Activated T-cell treated with anti-CD3 and anti-CD28 coated beads, Interleukin-2, amount 50 U/mL, for 4 hours (primary cell): ENCODE measurements around the gene TMCO4. TPM values are rescaled to one million over a fixed set of nuclear protein-coding genes. Genes with fewer than 3 reads are reported as not detected.
A peak's percentile ranks its signal among the peaks of the same experiment; 100 is the strongest.
"Not testable (repeated sequence)": the region's sequence is repeated elsewhere in the genome, so short reads cannot be mapped to it uniquely, and the experiment has no call there.

ENCODE experiments used
- ATAC-seq, 2 donors: fragments of 200-7000 bp; cut with Tn5 transposase; one replicate each; pipeline ENCODE4 v1.10.0; 2021
- DNase-seq: peaks from one replicate; pipeline ENCODE4 v3.0.0-alpha.2; 2020
- H3K27me3 Mint-ChIP-seq: one replicate; pipeline ENCODE4 v1.8.0; 2021; ENCODE audit warnings: low read depth, mixed read lengths
- H3K36me3 Mint-ChIP-seq: one replicate; pipeline ENCODE4 v1.8.0; 2022; ENCODE audit warnings: mixed read lengths; ENCODE audit not compliant: insufficient read depth
- H3K4me1 Mint-ChIP-seq: one replicate; pipeline ENCODE4 v1.8.0; 2021; ENCODE audit warnings: low read depth, mixed read lengths
- H3K4me3 Mint-ChIP-seq: one replicate; pipeline ENCODE4 v1.8.0; 2021; ENCODE audit warnings: mild to moderate bottlenecking, moderate library complexity, mixed read lengths
- H3K9me3 Mint-ChIP-seq: one replicate; pipeline ENCODE4 v1.8.0; 2021; ENCODE audit warnings: mixed read lengths
- total RNA-seq, 3 donors: library from RNA; stranded (reverse); gene quantifications; one replicate each; pipeline ENCODE4 v1.2.1, GENCODE V29; 2021

The TMCO4 gene
- total RNA-seq, 3 donors from 2014 or later = 10.4 to 16.1 (median 13.2) TPM

DNA sequence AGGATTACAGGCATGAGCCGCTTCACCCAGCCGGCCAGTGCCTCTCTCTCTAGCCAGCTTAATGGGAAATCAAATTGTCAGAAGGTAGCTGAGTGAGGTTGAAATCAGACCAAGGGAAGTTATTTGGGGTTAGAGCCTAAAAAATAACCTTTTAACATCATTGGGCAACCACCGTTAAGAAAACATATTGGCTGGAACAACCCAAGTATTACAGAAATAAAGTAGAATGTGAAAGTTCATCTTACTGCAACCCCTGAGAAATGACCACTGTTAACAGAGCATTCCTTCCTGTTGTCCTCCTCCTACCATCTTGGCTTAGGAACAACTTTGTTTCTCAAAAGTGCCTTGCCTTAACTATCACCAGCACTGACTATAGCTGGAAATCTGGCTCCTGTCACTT, 18.6 kb upstream of the TMCO4 start:
- DNase-seq (no peak), ATAC-seq (no peak)
- no peaks in the 10 kb centered on the region for H3K9me3 Mint-ChIP-seq

DNA sequence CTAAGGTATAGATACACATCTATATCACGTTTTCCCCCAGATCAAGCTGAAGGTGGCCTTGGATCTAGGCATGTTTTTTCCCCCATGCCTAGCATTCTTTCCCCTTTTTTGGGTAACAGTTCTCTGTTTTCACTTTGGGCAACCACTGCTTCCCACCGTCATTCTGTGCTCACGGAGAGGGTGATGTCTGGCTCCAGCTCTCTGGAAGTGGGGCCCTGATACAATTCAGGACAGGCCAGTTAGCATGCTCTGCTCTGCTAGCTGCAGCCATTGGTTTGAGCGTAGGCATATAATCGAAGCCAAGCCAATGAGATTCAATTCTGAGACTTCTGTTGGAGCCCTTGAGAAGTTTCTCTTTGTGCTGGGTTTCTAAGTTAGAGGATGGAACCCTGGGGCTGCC, 17.4 kb upstream of the TMCO4 start:
- peaks cover 5% of the 10 kb centered on the region for H3K27me3 Mint-ChIP-seq
- no peaks in the 10 kb centered on the region for H3K9me3 Mint-ChIP-seq
- DNase-seq (no peak), ATAC-seq (no peak)
- H3K36me3 Mint-ChIP-seq = no peaks in the 10 kb centered on the region
- no peak overlapping the region for H3K4me3 Mint-ChIP-seq
- no peaks in the 10 kb centered on the region for H3K4me1 Mint-ChIP-seq

More for the DNA sequence above, 18.6 kb upstream of the TMCO4 start:
- H3K4me1 Mint-ChIP-seq = no peaks in the 10 kb centered on the region
- no peak overlapping the region for H3K4me3 Mint-ChIP-seq
- H3K27me3 Mint-ChIP-seq = peaks cover 5% of the 10 kb centered on the region
- H3K36me3 Mint-ChIP-seq = no peaks in the 10 kb centered on the region

DNA sequence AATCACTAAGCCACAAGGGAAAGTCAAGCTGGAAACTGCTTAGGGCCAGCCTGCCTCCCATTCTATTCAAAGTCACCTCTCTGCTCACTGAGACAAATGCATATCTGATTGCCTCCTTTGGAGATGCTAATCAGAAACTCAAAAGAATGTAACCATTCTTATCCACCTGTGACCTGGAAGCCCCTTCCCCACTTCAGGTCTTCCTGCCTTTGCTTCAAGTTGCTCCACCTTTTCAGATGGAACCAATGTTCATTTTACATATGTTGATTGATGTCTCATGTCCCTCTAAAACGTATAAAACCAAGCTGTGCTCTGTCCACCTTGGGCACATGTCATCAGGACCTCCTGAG, 17.0 kb upstream of the TMCO4 start:
- not testable (repeated sequence) for ATAC-seq, H3K27me3 Mint-ChIP-seq, H3K4me3 Mint-ChIP-seq, H3K9me3 Mint-ChIP-seq, DNase-seq, H3K4me1 Mint-ChIP-seq, H3K36me3 Mint-ChIP-seq

DNA sequence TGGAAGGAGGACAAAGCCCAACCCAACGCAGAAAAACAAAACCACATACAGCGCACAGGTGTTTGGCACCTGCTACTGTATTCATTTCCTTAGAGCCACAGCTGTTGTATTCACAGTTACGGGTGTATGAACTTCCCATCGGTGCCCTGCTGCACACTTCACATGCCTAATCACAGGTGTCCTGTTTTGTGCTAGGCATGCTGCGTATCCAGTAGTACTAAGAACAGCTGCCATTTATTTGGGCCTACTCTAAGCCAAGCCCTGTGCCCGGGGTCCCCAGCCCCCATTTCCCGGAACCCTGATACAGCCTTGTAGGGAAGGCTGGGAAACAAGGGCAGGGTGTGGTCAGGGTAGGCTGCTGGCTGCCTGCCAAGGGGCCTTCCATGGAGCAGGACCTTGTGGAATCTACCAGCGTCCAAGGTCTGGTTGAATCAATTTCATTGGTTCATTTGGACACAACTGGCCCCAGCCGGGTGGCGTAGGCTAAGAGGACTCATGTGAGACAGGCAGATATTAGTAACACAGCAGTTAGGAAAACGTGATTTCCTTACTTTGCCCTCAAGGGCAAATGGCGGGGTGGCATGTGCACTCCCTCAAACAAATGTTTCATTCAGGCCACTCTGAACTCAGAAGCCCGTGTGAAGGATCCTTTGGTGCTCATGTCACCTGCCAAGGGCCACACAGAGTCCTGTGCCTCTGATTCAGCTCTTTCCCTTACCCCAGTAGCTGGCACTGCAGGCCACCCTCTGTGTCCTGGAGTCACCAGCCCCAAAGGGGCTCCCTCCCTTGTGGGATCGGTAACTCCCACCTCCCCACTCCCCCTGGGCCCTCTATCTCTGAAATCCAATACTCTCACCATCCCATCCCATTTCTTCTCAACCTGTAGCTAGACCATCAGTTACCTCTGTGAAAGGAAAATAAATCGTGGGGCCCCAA, 16.4 kb upstream of the TMCO4 start:
- no peaks in the 10 kb centered on the region for H3K36me3 Mint-ChIP-seq
- H3K4me3 Mint-ChIP-seq = no peak overlapping the region
- H3K27me3 Mint-ChIP-seq = peaks cover 5% of the 10 kb centered on the region
- no peaks in the 10 kb centered on the region for H3K4me1 Mint-ChIP-seq
- DNase-seq (no peak), ATAC-seq (no peak)
- no peaks in the 10 kb centered on the region for H3K9me3 Mint-ChIP-seq

DNA sequence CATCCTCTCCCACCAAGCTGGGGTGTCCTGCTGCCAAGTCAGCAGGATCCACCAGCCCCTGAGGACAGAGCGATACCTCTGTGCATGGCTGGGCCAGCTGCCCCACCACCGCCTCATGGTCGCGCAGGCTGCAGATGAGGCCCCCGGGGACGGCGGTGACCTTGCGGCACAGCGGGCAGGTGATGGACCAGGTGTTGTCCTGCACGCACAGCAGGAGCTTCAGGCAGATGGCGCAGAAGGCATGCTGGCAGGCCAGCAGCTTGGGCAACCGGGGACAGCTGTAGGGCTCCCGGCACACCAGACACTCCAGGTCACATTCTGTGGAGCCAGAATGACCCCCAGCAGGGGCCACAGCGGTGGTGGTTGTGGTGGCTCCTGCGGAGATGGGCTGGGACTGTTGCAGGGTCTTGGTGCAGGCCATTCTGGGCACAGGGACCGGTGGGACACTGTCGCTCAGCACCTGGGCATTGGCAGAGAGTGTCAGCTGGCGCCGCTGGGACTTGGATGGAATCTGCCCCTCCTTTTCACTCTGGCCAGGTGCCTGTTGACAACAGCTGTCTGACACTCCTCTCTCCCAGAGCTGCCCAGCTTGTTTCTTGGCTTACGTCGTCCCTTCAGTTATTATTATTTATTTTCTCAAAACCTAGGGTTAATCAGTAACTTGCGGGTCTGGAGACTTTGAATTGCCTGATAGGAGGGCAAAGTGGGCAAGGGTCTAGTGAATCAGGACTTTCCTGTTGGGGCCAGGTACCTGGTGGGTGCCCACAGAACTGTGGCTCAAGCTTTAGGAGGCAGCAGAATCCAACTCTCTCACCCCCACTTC, 15.2 kb upstream of the TMCO4 start, which contains the start of gene RNF186:
TSS of gene RNF186 (minus strand) at position 603 of the 823 bp plus-strand sequence. CDS start at position 421, 182 bp downstream.
- Mint-ChIP-seq H3K9me3 (no peaks in the 10 kb centered on the region), H3K27me3 (peaks cover 5% of the 10 kb centered on the region), H3K4me3 (no peak within 1 kb of the TSS), H3K4me1 (no peaks in the 10 kb centered on the region), H3K36me3 (no peaks in the 10 kb centered on the region)
- DNase-seq (no peak), ATAC-seq (no peak)

DNA sequence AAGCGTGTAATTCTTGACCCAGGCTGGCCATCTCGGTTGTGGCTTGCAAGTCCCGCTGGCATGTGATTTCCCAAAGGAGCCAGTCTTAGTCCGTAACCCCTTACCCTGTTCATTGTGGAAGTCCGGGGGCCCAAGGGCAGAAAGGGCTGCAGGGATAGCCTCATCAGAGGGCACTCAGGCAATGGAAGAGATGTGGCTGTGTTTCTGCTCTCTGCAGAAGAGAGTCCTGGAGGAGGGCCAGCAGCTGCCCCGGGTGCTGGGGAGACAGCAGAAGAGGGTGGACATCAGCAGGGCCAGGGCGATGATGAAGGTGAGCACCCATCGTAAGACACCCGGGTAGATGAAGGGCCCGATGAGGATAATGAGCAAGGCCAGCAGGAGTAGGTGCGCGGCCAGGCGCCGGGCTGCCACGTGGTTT, 14.5 kb upstream of the TMCO4 start:
- ATAC-seq = no peak
- no peaks in the 10 kb centered on the region for H3K9me3 Mint-ChIP-seq
- H3K4me1 Mint-ChIP-seq = no peaks in the 10 kb centered on the region
- no peaks in the 10 kb centered on the region for H3K36me3 Mint-ChIP-seq
- DNase-seq = no peak
- H3K4me3 Mint-ChIP-seq = no peak overlapping the region
- peaks cover 5% of the 10 kb centered on the region for H3K27me3 Mint-ChIP-seq

DNA sequence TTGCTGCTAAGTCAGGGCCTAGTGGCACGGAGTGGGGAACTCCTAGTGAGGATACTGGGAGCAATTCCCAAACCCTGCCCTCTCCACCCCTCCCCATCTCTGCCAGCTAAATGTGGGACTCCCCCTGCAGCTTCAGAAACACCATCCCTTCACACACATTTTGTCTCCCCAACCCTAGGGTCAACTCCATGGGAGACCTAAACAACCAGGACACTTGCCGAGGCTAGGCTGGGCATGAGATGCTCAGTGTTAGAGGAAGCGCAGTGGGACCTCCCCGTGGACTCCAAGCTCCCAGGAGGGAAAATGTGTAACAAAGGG, 13.9 kb upstream of the TMCO4 start:
- Mint-ChIP-seq H3K4me3 (no peak overlapping the region), H3K27me3 (peaks cover 5% of the 10 kb centered on the region), H3K9me3 (no peaks in the 10 kb centered on the region), H3K4me1 (no peaks in the 10 kb centered on the region), H3K36me3 (no peaks in the 10 kb centered on the region)
- ATAC-seq = no peak
- no peak for DNase-seq

DNA sequence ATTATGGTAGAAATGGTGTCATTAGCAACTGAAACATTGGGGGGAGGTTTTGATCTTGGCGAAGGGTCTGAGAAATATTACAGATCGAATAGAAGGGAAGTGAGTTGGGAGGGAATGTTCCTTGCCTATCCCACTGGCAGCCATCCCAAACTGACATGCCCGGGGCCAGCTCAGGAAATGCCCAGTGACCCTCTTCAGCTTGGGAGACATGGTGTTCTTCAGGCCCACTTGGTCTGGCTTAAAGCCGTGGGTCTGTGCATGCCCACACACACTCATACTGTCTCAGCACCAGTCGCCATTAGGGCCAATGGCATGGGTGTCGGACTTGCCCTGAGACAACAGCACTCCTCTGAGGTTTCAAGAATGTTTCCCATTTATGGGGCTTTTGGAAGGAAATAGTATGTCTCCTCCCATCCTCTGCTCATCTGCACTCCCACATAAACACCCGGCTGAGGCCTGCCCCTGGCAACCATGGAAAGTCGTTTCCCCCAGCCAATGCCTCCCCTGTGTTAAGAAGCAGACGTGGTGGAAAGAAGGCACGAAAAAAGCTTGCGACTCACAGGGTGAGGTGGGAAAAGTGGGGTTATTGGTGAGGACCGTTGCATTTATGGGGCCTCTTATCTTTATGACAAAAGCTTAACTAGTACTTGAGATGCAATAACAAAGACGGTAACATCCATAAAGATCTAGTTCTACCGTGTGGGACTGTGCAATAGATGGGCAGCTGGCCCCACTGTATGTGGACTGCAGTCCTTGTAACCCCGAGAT, 13.3 kb upstream of the TMCO4 start:
- Mint-ChIP-seq H3K9me3 (no peaks in the 10 kb centered on the region), H3K27me3 (peaks cover 5% of the 10 kb centered on the region), H3K4me3 (no peak overlapping the region), H3K36me3 (no peaks in the 10 kb centered on the region), H3K4me1 (no peaks in the 10 kb centered on the region)
- no peak for ATAC-seq
- no peak for DNase-seq

DNA sequence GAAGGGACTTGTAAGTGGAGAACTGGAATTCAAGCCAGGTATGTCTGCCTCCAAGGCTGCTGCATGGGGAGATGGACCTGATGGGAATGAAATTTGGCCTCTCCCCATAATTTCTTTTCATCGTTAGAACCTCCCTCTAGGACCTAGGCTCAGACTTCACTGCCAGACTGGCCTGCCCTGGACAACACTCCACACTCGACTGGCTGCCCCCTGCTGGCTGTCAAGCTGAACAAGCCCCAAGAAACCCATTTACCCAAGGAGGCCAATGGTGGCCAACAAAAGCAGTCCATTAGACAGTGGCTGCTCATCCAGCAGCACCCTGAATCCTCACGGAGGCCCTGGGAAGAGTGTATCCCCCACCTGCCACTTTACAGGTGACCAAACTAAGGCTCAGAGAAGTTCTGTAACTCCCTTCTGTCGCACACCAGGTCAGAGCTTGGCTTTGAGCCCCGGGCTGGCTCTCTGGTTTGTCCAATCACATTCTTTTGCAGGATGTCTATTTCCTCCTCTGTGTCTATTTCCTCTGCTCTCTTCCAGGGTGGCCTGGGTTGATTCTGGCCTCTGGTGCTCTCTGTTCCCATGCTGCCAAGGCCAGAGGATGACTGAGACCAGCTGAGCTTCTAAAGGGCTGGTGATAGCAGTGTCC, 11.6 kb upstream of the TMCO4 start:
- ATAC-seq (peak; percentile 62 to 78), DNase-seq (peak; percentile 29)
- Mint-ChIP-seq H3K4me3 (no peak overlapping the region), H3K27me3 (peaks cover 1% of the 10 kb centered on the region), H3K9me3 (no peaks in the 10 kb centered on the region), H3K36me3 (no peaks in the 10 kb centered on the region), H3K4me1 (no peaks in the 10 kb centered on the region)

DNA sequence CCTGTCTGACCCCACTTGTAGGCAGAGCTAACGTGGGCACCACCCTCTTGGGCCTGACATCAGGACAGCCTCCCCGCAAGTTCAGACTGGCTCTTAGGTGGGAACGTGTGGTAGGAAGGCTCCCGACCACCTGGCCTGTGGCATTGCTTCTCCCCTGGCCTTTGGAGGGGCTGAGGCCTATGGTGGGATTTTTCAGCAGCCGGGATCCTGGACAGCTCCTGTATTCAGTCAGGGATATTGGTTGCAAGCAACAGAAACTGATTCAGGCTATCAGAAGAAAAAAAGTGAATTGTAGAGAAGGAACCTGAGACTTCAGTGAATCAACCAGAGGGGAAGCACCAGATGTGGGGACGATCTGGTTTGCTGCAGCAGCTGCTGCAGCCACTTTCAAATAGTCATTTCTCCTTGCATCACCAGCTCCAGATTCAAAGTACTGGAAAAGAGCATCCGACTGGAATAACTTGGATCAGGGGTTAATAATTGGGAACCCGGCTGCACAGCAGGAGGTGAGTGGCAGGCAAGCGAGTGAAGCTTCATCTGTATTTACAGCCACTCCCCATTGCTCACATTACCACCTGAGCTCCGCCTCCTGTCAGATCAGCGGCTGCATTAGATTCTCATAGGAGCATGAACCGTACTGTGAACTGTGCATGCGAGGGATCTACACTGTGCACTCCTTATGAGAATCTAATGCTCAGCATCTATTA, 9.5 kb upstream of the TMCO4 start:
- ATAC-seq (no peak), DNase-seq (no peak)
- no peaks in the 10 kb centered on the region for H3K27me3 Mint-ChIP-seq
- H3K4me3 Mint-ChIP-seq = no peak overlapping the region
- no peaks in the 10 kb centered on the region for H3K36me3 Mint-ChIP-seq
- H3K9me3 Mint-ChIP-seq = no peaks in the 10 kb centered on the region
- no peaks in the 10 kb centered on the region for H3K4me1 Mint-ChIP-seq

DNA sequence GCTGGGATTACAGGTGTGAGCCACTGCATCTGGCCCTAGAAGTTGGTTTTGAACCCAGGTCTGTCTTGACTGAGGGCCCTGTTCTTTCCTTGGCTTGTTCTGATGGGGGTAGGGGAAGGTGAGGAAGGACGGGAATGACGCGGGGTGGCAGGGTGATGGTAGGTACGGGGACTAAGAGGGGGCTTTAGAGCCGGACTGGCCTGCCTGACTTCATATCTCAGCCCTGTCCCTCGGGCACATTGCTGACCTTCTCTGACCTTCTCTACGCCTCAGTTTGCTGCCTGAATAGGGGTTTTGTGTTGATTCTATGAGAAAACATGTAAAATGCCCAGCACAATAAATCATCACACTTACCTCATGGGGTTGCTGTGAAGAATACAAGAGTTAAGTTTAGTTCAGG, 8.6 kb upstream of the TMCO4 start:
- no peaks in the 10 kb centered on the region for H3K4me1 Mint-ChIP-seq
- DNase-seq (no peak), ATAC-seq (no peak)
- H3K4me3 Mint-ChIP-seq = no peak overlapping the region
- no peaks in the 10 kb centered on the region for H3K9me3 Mint-ChIP-seq
- H3K27me3 Mint-ChIP-seq = no peaks in the 10 kb centered on the region
- no peaks in the 10 kb centered on the region for H3K36me3 Mint-ChIP-seq

DNA sequence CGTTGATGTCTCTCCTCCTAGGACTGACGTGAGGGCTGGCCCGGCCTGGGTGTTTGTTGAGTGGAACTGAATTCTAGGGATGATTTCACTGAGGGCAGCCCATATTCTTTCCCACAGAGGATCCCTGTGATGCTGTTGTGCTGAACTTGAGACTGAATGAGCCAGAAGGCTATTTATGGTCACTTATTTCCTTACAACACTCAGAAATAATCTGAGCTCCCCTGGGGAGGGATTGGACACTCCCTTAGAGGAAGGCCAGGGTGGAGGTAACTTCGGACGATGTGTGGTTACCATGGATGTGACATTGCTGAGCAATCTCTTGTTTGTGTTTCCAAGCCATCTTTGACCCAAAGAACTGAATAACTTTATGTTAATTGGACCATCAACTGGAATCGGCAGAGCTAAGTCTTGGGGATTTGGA, 5.1 kb upstream of the TMCO4 start:
- Mint-ChIP-seq H3K4me1 (peaks cover 14% of the 10 kb centered on the region), H3K9me3 (no peaks in the 10 kb centered on the region), H3K36me3 (no peaks in the 10 kb centered on the region), H3K27me3 (no peaks in the 10 kb centered on the region), H3K4me3 (no peak overlapping the region)
- no peak for ATAC-seq
- DNase-seq = no peak

DNA sequence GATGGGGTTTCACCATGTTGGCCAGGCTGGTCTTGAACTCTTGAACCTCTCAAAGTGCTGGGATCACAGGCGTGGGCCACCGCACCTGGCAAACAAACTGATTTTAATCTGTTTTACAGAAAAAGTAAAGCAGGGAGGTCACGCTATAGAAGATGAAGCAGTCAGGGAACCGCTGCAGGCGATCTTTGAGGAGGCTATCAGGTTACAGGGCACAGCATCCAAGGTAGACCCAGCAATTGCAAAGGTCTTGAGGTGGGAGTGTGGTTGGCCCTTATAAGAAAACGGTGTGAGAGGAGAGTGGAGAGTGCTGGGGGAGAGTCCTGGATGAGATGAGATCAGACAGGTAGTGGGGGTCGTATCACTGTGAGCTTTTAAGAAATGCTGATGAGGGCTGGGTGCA, 2.6 kb upstream of the TMCO4 start:
- Mint-ChIP-seq H3K36me3 (peaks cover 2% of the 10 kb centered on the region), H3K9me3 (no peaks in the 10 kb centered on the region), H3K4me1 (peaks cover 25% of the 10 kb centered on the region), H3K27me3 (no peaks in the 10 kb centered on the region), H3K4me3 (no peak overlapping the region)
- DNase-seq (no peak), ATAC-seq (no peak)
